SK-N-SH (cell line): Measurements from ENCODE around the gene HEG1.

ENCODE experiments used
- CHD2 ChIP-seq: fragments of 150-350 bp; IDR thresholded peaks from 2 replicates; pipeline ENCODE4 v1.6.1; 2018; ENCODE audit warnings: low read length; ENCODE audit not compliant: partially characterized antibody
- FOXM1 ChIP-seq: IDR thresholded peaks from 2 replicates; pipeline ENCODE4 v1.4.0; 2012; ENCODE audit warnings: low read depth, mild to moderate bottlenecking
- GATA2 ChIP-seq: sonication (generic); formaldehyde crosslinking; IDR thresholded peaks from 2 replicates; pipeline ENCODE4 v1.5.0; 2020; ENCODE audit warnings: mild to moderate bottlenecking, missing genetic modification reagents
- MXI1 ChIP-seq: IDR thresholded peaks from 2 replicates; pipeline ENCODE4 v1.6.1; 2012; ENCODE audit warnings: mild to moderate bottlenecking, low read depth, low read length, improper control_type of control experiment
- NFIC ChIP-seq: IDR thresholded peaks from 2 replicates; pipeline ENCODE4 v1.4.0; 2012; ENCODE audit warnings: borderline replicate concordance
- POLR2AphosphoS5 ChIP-seq: IDR thresholded peaks from 2 replicates; pipeline ENCODE4 v1.6.1; 2012; ENCODE audit warnings: low read depth, low read length
- RCOR1 ChIP-seq: fragments of 150-350 bp; IDR thresholded peaks from 2 replicates; pipeline ENCODE4 v1.6.1; 2017; ENCODE audit warnings: antibody characterized with exemption, low read length
- SMC3 ChIP-seq: IDR thresholded peaks from 2 replicates; pipeline ENCODE4 v1.6.1; 2012; ENCODE audit warnings: low read depth, low read length, improper control_type of control experiment
- TAF1 ChIP-seq: IDR thresholded peaks from 2 replicates; pipeline ENCODE4 v1.6.1; 2012; ENCODE audit warnings: low read depth, mild to moderate bottlenecking, low read length, moderate library complexity, borderline replicate concordance
- USF2 ChIP-seq: fragments of 150-350 bp; IDR thresholded peaks from 2 replicates; pipeline ENCODE4 v1.6.1; 2017; ENCODE audit warnings: antibody characterized with exemption, low read length, low read depth, borderline replicate concordance
- YY1 ChIP-seq: IDR thresholded peaks from 2 replicates; pipeline ENCODE4 v1.4.0; 2012; ENCODE audit warnings: low read depth, mild to moderate bottlenecking
- TF ChIP-seq, protein P1 (sequence below): fragments of 200-600 bp; sonication (generic); IDR thresholded peaks from 2 replicates; pipeline ENCODE4 v1.6.1; 2017; ENCODE audit warnings: antibody characterized with exemption, mild to moderate bottlenecking, moderate library complexity
- TF ChIP-seq, protein P2 (sequence below): IDR thresholded peaks from 2 replicates; pipeline ENCODE4 v1.4.0; 2012; ENCODE audit warnings: low read depth

GRCh38 chr3:125039131-125040100 is 16.4 kb downstream of the HEG1 start:
- no peak for TF ChIP-seq FOXM1
- TF ChIP-seq, protein P1, sequence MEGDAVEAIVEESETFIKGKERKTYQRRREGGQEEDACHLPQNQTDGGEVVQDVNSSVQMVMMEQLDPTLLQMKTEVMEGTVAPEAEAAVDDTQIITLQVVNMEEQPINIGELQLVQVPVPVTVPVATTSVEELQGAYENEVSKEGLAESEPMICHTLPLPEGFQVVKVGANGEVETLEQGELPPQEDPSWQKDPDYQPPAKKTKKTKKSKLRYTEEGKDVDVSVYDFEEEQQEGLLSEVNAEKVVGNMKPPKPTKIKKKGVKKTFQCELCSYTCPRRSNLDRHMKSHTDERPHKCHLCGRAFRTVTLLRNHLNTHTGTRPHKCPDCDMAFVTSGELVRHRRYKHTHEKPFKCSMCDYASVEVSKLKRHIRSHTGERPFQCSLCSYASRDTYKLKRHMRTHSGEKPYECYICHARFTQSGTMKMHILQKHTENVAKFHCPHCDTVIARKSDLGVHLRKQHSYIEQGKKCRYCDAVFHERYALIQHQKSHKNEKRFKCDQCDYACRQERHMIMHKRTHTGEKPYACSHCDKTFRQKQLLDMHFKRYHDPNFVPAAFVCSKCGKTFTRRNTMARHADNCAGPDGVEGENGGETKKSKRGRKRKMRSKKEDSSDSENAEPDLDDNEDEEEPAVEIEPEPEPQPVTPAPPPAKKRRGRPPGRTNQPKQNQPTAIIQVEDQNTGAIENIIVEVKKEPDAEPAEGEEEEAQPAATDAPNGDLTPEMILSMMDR: no peak
- no peak for TF ChIP-seq USF2
- no peak for TF ChIP-seq TAF1
- no peak for TF ChIP-seq GATA2
- TF ChIP-seq, protein P2, sequence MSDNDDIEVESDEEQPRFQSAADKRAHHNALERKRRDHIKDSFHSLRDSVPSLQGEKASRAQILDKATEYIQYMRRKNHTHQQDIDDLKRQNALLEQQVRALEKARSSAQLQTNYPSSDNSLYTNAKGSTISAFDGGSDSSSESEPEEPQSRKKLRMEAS: no peak
- no peak for TF ChIP-seq NFIC
- no peak for TF ChIP-seq RCOR1
- no peak for TF ChIP-seq POLR2AphosphoS5
- no peak for TF ChIP-seq YY1
- TF ChIP-seq MXI1: no peak
- no peak for TF ChIP-seq SMC3
- no peak for TF ChIP-seq CHD2
